Astrocyte of the spinal cord (primary cell): ENCODE results near the gene SLC44A2.

Experiments used
- DNase-seq: peaks from one replicate; pipeline ENCODE4 v3.0.0; 2011; ENCODE audit warnings: low read depth, low spot score
- H3K4me3 ChIP-seq: 2 replicates; pipeline ENCODE4 v1.5.1; 2011; ENCODE audit warnings: low read depth, mild to moderate bottlenecking, low read length, moderate library complexity
- CTCF ChIP-seq: IDR thresholded peaks from 2 replicates; pipeline ENCODE4 v1.5.1; 2012; ENCODE audit warnings: low read depth, mild to moderate bottlenecking, low read length, inconsistent platforms
- in situ Hi-C: cut with HindIII; loops from 2 replicates; pipeline ENCODE4 v1.10.0; 2017; ENCODE audit warnings: low sequenced_read_pairs

The SLC44A2 gene

GRCh38 chr19:10685210-10685609 is 59.9 kb downstream of the SLC44A2 start:
- no peak overlapping the region for H3K4me3 ChIP-seq
- DNase-seq: no peak
- no peak for TF ChIP-seq CTCF
- in situ Hi-C loops: no loop called here

- H3K4me3 ChIP-seq: no peak overlapping the region
- TF ChIP-seq CTCF: no peak
- in situ Hi-C loops: no loop called here
- no peak for DNase-seq
Measured at GRCh38 chr19:10686193-10686592, 60.8 kb downstream of the SLC44A2 start.

- H3K4me3 ChIP-seq: no peak overlapping the region
- TF ChIP-seq CTCF: no peak
- peak; percentile 41 for DNase-seq
- in situ Hi-C loops: no loop called here
Measured at GRCh38 chr19:10686661-10687517, 61.5 kb downstream of the SLC44A2 start.

GRCh38 chr19:10687518-10688288 is 62.4 kb downstream of the SLC44A2 start:
- H3K4me3 ChIP-seq: no peak overlapping the region
- no peak for TF ChIP-seq CTCF
- in situ Hi-C loops: no loop called here
- no peak for DNase-seq

- no peak overlapping the region for H3K4me3 ChIP-seq
- no peak for DNase-seq
- in situ Hi-C loops: no loop called here
- no peak for TF ChIP-seq CTCF
Measured at GRCh38 chr19:10688545-10689280, 63.4 kb downstream of the SLC44A2 start.

- in situ Hi-C loops: no loop called here
- no peak overlapping the region for H3K4me3 ChIP-seq
- no peak for TF ChIP-seq CTCF
- no peak for DNase-seq
Measured at GRCh38 chr19:10690341-10690781, 65.0 kb downstream of the SLC44A2 start.
